ENCODE measurements around the gene SEPTIN14. TPM values are rescaled to one million over a fixed set of nuclear protein-coding genes. Genes with fewer than 3 reads are reported as not detected.

Gene SEPTIN14
- total and polyA plus RNA-seq, 2 experiments from 2014 or later: not detected

DNA sequence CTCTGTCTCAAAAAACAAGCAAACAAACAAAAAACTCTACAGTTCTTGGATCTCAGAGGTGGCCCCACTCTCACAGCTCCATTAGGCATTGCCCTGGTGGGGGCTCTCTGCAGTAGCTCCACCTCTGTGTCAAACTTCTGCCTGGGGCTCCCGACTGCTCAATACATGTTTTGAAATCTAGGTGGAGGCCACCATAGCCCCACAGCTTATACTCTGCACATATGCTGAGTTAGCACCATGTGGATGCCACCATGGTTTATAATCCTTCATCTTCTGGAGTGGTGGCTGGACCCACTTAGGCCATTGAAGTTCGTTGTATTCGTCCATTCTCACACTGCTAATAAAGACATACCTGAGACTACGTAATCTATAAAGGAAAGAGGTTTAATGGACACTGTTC is 78.4 kb downstream of the SEPTIN14 start:
- peaks cover 15% of the 10 kb centered on the region for H3K36me3 Mint-ChIP-seq (ENCODE audit: low read depth)
- Histone ChIP-seq H4K20me1 (replicated peaks; ENCODE audit: insufficient read depth) (no peaks in the 10 kb centered on the region), H3K79me2 (replicated peaks; ENCODE audit: insufficient read depth) (no peaks in the 10 kb centered on the region), H3K4me2 (no peak overlapping the region), H2AFZ (no peak overlapping the region), H3K27me3 (ENCODE audit: insufficient read depth) (no peaks in the 10 kb centered on the region), H3K9me2 (ENCODE audit: insufficient read depth) (no peaks in the 10 kb centered on the region), H3K4me3 (no peak overlapping the region), H3K27ac (ENCODE audit: low read depth) (no peak overlapping the region), H3K4me1 (ENCODE audit: insufficient read depth) (no peaks in the 10 kb centered on the region), H3K36me3 (ENCODE audit: insufficient read depth) (no peaks in the 10 kb centered on the region), H3F3A (replicated peaks; ENCODE audit: low read depth) (no peaks in the 10 kb centered on the region)
- no peak overlapping the region for H3K27ac Mint-ChIP-seq
- peaks cover 85% of the 10 kb centered on the region for H3K9me3 Mint-ChIP-seq
- TF ChIP-seq STAT1 (IDR thresholded peaks at IDR 0.05; ENCODE audit: unreplicated experiment) (no peak), EZH2 (IDR thresholded peaks at IDR 0.05; ENCODE audit: low read depth, unreplicated experiment) (no peak), NANOG (IDR thresholded peaks at IDR 0.05; ENCODE audit: borderline replicate concordance) (no peak), ZNF331 (CRISPR knock-in tag; IDR thresholded peaks at IDR 0.05; ENCODE audit: low read depth) (no peak), CREB1 (CRISPR knock-in tag; IDR thresholded peaks at IDR 0.05; ENCODE audit: low read depth) (no peak), REST (IDR thresholded peaks at IDR 0.05; ENCODE audit: unreplicated experiment) (no peak), JUNB (IDR thresholded peaks at IDR 0.05; ENCODE audit: unreplicated experiment) (no peak), ZNF114 (CRISPR knock-in tag; IDR thresholded peaks at IDR 0.05) (no peak), EZH2phosphoT487 (IDR thresholded peaks at IDR 0.05; ENCODE audit: unreplicated experiment) (no peak), POLR2AphosphoS5 (IDR thresholded peaks at IDR 0.05; ENCODE audit: low read depth) (no peak)
- TF ChIP-seq, protein P1, sequence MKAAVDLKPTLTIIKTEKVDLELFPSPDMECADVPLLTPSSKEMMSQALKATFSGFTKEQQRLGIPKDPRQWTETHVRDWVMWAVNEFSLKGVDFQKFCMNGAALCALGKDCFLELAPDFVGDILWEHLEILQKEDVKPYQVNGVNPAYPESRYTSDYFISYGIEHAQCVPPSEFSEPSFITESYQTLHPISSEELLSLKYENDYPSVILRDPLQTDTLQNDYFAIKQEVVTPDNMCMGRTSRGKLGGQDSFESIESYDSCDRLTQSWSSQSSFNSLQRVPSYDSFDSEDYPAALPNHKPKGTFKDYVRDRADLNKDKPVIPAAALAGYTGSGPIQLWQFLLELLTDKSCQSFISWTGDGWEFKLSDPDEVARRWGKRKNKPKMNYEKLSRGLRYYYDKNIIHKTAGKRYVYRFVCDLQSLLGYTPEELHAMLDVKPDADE (IDR thresholded peaks at IDR 0.05): no peak
- TF ChIP-seq, protein P2, sequence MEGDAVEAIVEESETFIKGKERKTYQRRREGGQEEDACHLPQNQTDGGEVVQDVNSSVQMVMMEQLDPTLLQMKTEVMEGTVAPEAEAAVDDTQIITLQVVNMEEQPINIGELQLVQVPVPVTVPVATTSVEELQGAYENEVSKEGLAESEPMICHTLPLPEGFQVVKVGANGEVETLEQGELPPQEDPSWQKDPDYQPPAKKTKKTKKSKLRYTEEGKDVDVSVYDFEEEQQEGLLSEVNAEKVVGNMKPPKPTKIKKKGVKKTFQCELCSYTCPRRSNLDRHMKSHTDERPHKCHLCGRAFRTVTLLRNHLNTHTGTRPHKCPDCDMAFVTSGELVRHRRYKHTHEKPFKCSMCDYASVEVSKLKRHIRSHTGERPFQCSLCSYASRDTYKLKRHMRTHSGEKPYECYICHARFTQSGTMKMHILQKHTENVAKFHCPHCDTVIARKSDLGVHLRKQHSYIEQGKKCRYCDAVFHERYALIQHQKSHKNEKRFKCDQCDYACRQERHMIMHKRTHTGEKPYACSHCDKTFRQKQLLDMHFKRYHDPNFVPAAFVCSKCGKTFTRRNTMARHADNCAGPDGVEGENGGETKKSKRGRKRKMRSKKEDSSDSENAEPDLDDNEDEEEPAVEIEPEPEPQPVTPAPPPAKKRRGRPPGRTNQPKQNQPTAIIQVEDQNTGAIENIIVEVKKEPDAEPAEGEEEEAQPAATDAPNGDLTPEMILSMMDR (conservative IDR thresholded peaks at IDR 0.05; ENCODE audit: low read depth in 2 of 2): no peak
- TF ChIP-seq, protein P3, sequence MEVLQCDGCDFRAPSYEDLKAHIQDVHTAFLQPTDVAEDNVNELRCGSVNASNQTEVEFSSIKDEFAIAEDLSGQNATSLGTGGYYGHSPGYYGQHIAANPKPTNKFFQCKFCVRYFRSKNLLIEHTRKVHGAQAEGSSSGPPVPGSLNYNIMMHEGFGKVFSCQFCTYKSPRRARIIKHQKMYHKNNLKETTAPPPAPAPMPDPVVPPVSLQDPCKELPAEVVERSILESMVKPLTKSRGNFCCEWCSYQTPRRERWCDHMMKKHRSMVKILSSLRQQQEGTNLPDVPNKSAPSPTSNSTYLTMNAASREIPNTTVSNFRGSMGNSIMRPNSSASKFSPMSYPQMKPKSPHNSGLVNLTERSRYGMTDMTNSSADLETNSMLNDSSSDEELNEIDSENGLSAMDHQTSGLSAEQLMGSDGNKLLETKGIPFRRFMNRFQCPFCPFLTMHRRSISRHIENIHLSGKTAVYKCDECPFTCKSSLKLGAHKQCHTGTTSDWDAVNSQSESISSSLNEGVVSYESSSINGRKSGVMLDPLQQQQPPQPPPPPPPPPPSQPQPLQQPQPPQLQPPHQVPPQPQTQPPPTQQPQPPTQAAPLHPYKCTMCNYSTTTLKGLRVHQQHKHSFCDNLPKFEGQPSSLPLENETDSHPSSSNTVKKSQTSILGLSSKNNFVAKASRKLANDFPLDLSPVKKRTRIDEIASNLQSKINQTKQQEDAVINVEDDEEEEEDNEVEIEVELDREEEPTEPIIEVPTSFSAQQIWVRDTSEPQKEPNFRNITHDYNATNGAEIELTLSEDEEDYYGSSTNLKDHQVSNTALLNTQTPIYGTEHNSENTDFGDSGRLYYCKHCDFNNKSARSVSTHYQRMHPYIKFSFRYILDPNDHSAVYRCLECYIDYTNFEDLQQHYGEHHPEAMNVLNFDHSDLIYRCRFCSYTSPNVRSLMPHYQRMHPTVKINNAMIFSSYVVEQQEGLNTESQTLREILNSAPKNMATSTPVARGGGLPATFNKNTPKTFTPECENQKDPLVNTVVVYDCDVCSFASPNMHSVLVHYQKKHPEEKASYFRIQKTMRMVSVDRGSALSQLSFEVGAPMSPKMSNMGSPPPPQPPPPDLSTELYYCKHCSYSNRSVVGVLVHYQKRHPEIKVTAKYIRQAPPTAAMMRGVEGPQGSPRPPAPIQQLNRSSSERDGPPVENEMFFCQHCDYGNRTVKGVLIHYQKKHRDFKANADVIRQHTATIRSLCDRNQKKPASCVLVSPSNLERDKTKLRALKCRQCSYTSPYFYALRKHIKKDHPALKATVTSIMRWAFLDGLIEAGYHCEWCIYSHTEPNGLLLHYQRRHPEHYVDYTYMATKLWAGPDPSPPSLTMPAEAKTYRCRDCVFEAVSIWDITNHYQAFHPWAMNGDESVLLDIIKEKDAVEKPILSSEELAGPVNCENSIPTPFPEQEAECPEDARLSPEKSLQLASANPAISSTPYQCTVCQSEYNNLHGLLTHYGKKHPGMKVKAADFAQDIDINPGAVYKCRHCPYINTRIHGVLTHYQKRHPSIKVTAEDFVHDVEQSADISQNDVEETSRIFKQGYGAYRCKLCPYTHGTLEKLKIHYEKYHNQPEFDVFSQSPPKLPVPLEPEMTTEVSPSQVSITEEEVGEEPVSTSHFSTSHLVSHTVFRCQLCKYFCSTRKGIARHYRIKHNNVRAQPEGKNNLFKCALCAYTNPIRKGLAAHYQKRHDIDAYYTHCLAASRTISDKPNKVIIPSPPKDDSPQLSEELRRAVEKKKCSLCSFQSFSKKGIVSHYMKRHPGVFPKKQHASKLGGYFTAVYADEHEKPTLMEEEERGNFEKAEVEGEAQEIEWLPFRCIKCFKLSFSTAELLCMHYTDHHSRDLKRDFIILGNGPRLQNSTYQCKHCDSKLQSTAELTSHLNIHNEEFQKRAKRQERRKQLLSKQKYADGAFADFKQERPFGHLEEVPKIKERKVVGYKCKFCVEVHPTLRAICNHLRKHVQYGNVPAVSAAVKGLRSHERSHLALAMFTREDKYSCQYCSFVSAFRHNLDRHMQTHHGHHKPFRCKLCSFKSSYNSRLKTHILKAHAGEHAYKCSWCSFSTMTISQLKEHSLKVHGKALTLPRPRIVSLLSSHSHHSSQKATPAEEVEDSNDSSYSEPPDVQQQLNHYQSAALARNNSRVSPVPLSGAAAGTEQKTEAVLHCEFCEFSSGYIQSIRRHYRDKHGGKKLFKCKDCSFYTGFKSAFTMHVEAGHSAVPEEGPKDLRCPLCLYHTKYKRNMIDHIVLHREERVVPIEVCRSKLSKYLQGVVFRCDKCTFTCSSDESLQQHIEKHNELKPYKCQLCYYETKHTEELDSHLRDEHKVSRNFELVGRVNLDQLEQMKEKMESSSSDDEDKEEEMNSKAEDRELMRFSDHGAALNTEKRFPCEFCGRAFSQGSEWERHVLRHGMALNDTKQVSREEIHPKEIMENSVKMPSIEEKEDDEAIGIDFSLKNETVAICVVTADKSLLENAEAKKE (CRISPR knock-in tag; IDR thresholded peaks at IDR 0.05): no peak
- H3K4me1 Mint-ChIP-seq: no peaks in the 10 kb centered on the region
- DNase-seq (ENCODE audit: low spot score): no peak
- H3K4me3 Mint-ChIP-seq: no peak overlapping the region
- peaks cover 1% of the 10 kb centered on the region for H3K27me3 Mint-ChIP-seq (ENCODE audit: insufficient read depth, low read depth, poor library complexity)
- ATAC-seq: no peak
